Activated CD4-positive, alpha-beta memory T cell treated with anti-CD3 and anti-CD28 coated beads for 36 hours (primary cell): ENCODE data around the gene SNRNP200. TPM values are rescaled to one million over a fixed set of nuclear protein-coding genes. Genes with fewer than 3 reads are reported as not detected.

Experiments
- CTCF ChIA-PET: fragments of 350-600 bp; sonication (Branson Sonifier 250); formaldehyde crosslinking; loops from one replicate; lab custom pipeline; 2021; ENCODE audit warnings: antibody characterized with exemption, inconsistent platforms; lab: Charles Lee
- POLR2A ChIA-PET: fragments of 350-600 bp; sonication (Branson Sonifier 250); formaldehyde crosslinking; loops from one replicate; lab custom pipeline; 2021; ENCODE audit warnings: antibody characterized with exemption; lab: Charles Lee
- DNase-seq: peaks from one replicate; pipeline ENCODE4 v3.0.0-alpha.2; 2020
- H3K27ac Mint-ChIP-seq: one replicate; pipeline ENCODE4 v1.8.0; 2021; ENCODE audit warnings: mixed read lengths
- H3K27me3 Mint-ChIP-seq: one replicate; pipeline ENCODE4 v1.8.0; 2021; ENCODE audit warnings: mixed read lengths
- H3K36me3 Mint-ChIP-seq: one replicate; pipeline ENCODE4 v1.8.0; 2021; ENCODE audit warnings: mixed read lengths
- H3K4me1 Mint-ChIP-seq: one replicate; pipeline ENCODE4 v1.8.0; 2021; ENCODE audit warnings: low read depth, mixed read lengths
- H3K4me3 Mint-ChIP-seq: one replicate; pipeline ENCODE4 v1.8.0; 2021; ENCODE audit warnings: mild to moderate bottlenecking, mixed read lengths
- H3K9me3 Mint-ChIP-seq: one replicate; pipeline ENCODE4 v1.8.0; 2021; ENCODE audit warnings: mixed read lengths
- intact Hi-C: fragments of 100-400 bp; cut with micrococcal nuclease; formaldehyde crosslinking; loops from one replicate; pipeline ENCODE4 v1.15.1; 2023
- total RNA-seq, 2 experiments: library from RNA; stranded (reverse); gene quantifications; one replicate each; pipeline ENCODE4 v1.2.3, GENCODE V29; 2021

Gene SNRNP200
- total RNA-seq, 2 experiments from 2014 or later = 165 to 175 TPM

DNA sequence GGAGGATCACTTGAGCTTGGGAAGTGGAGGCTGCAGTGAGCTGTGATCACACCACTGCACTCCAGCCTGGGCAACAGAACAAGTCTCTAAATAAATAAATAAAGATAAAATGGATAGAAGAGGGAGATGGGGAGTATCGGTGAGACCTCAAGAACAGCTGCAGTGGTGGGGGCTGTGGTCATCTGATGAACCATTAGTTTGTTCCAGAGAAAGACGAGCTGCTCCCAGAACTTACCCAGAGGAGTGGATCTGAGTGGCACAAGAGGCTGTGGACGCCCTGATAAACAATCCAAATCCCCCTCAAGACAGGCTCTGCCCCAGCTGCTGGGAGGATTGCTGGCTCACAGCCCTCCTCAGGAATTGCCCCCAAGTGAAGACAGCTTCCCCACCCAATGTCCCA is 66.3 kb downstream of the SNRNP200 start:
- H3K27ac Mint-ChIP-seq = no peak overlapping the region
- no peaks in the 10 kb centered on the region for H3K36me3 Mint-ChIP-seq
- intact Hi-C loops = no loop called here
- no peak overlapping the region for H3K4me3 Mint-ChIP-seq
- ChIA-PET POLR2A (interaction anchor here (4.3 kb wide), 1 partner anchor 30 kb away, joined by 24 read pairs; the partner anchor contains the start of gene STARD7), CTCF (interaction anchor here (1.2 kb wide), 1 partner anchor 27 kb away, joined by 3 read pairs; the partner anchor contains the start of genes CIAO1 and TMEM127)
- H3K4me1 Mint-ChIP-seq = peaks cover 25% of the 10 kb centered on the region
- H3K27me3 Mint-ChIP-seq = no peaks in the 10 kb centered on the region
- DNase-seq = no peak
- H3K9me3 Mint-ChIP-seq = no peaks in the 10 kb centered on the region

DNA sequence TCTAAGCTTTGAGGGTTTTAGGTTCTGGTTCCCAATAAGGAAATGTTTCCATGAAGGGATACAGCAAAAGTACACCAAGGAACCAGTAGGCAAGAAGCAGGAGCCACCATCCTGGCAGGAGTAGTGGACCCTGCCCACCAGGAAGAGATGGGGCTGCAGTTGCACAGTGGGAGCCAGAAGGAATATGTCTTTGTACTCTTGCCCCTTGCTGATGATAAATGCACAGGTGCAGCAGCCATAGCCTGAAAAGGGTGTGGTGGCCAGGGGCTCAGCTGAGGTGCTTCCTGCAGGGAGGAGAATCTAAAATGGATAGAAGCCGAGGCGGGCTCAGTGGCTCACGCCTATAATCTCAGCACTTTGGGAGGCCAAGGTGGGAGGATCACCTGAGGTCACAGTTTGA is 67.1 kb downstream of the SNRNP200 start:
- CTCF ChIA-PET = interaction anchor here (0.7 kb wide), 1 partner anchor 64 kb away, joined by 4 read pairs; no protein-coding TSS in a partner anchor
- POLR2A ChIA-PET = no interaction called here
- no peak overlapping the region for H3K27ac Mint-ChIP-seq
- no peaks in the 10 kb centered on the region for H3K36me3 Mint-ChIP-seq
- H3K27me3 Mint-ChIP-seq = no peaks in the 10 kb centered on the region
- H3K4me3 Mint-ChIP-seq = no peak overlapping the region
- no peak for DNase-seq
- no peaks in the 10 kb centered on the region for H3K9me3 Mint-ChIP-seq
- H3K4me1 Mint-ChIP-seq = peaks cover 25% of the 10 kb centered on the region
- intact Hi-C loops = no loop called here

DNA sequence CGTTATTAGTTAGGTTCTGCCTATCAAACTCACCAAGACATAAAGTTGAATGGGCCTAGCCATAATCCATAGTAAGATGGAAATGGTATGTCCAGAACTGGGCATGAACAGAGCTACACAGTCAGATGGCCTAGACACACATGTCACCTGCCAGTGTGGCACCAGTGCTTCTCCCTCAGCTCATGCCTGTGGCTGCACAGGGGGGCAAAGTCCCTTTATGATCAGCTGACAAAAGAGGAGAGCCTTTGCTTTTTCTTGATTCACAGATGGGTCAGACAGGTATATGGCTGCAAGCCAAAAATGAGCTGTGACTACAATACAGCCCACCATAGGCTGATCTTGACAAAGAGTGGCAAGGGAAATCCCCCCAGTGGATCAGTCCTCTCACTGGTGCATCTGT is 68.5 kb downstream of the SNRNP200 start:
- CTCF ChIA-PET = interaction anchor here (0.9 to 1.0 kb wide), 2 partner anchors 170 to 244 kb away, joined by 3 to 4 read pairs; no protein-coding TSS in a partner anchor
- intact Hi-C loops = no loop called here
- Mint-ChIP-seq H3K4me3 (no peak overlapping the region), H3K36me3 (no peaks in the 10 kb centered on the region), H3K9me3 (no peaks in the 10 kb centered on the region), H3K4me1 (peaks cover 13% of the 10 kb centered on the region), H3K27me3 (no peaks in the 10 kb centered on the region), H3K27ac (no peak overlapping the region)
- no peak for DNase-seq
- POLR2A ChIA-PET = interaction anchor here (0.8 kb wide), 1 partner anchor 27 kb away, joined by 3 read pairs; no protein-coding TSS in a partner anchor

DNA sequence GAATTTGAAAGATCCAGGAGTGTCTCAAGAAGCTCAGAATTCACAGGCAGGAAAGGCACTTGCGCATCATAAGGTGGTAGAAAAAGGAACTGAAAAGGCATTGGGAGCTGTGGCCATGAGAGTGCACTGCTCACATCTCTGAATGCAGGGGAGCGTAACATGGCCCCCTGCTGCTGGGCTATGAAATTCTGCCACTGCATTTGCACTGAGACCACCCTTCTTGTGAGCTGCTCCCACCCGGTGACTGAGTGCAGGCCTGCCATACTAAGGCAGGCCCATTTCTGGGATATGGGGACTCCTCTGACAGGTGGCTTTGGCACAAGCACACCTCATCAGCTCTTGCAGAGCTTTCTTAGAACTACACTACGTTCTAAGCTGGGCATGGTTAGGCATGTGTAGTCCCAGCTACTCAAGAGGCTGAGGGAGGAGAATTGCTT is 71.4 kb downstream of the SNRNP200 start:
- intact Hi-C loops = no loop called here

DNA sequence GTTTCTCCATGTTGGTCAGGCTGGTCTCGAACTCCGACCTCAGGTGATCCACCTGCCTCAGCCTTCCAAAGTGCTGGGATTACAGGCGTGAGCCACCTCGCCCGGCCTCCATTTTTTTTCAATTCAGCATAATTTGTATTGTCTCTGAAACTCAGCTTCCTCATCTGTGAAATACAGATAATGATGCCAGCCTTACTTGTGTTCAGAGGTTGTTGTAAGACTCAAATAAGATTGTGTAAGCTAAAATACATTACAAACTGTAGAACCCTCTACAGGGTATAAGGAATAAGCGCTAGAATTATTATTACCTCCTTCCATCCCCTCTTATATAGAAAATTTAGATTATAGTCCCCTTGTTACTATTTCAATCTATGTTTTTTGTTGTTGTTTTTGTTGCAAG is 71.9 kb downstream of the SNRNP200 start:
- no peaks in the 10 kb centered on the region for H3K27me3 Mint-ChIP-seq
- no peaks in the 10 kb centered on the region for H3K9me3 Mint-ChIP-seq
- no peak overlapping the region for H3K27ac Mint-ChIP-seq
- DNase-seq = no peak
- no peaks in the 10 kb centered on the region for H3K4me1 Mint-ChIP-seq
- peaks cover 5% of the 10 kb centered on the region for H3K36me3 Mint-ChIP-seq
- intact Hi-C loops = no loop called here
- ChIA-PET POLR2A (no interaction called here), CTCF (interaction anchor here (0.9 to 1.7 kb wide), 2 partner anchors 34 to 59 kb away, joined by 3 to 6 read pairs; no protein-coding TSS in a partner anchor)
- H3K4me3 Mint-ChIP-seq = no peak overlapping the region

More for the DNA sequence above, 71.4 kb downstream of the SNRNP200 start:
- no peaks in the 10 kb centered on the region for H3K27me3 Mint-ChIP-seq
- CTCF ChIA-PET = interaction anchor here (0.5 to 1.7 kb wide), 3 partner anchors 22 to 117 kb away, joined by 3 to 6 read pairs (median 3); no protein-coding TSS in a partner anchor
- DNase-seq = no peak
- no peak overlapping the region for H3K4me3 Mint-ChIP-seq
- no peak overlapping the region for H3K27ac Mint-ChIP-seq
- H3K4me1 Mint-ChIP-seq = no peaks in the 10 kb centered on the region
- peaks cover 4% of the 10 kb centered on the region for H3K36me3 Mint-ChIP-seq
- no peaks in the 10 kb centered on the region for H3K9me3 Mint-ChIP-seq
- POLR2A ChIA-PET = no interaction called here

DNA sequence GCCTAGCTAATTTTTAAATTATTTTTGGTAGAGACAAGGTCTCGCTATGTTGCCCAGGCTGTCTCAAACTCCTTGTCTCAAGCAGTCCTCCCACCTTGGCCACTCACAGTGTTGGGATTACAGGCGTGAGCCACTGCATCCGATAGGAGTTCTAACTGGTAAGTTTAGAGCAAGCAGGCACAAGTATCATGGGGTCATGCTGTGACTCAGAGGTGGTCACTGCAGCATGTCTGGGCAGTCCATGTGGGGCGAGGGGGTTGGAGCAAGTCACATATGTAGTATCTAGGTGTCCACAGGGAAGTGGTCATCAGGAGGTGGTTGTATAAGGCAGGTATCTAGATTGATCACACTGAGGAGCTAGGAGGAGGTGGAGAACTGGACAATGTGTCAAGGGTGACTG is 74.0 kb downstream of the SNRNP200 start:
- DNase-seq = no peak
- intact Hi-C loops = no loop called here
- Mint-ChIP-seq H3K9me3 (no peaks in the 10 kb centered on the region), H3K27me3 (no peaks in the 10 kb centered on the region), H3K27ac (no peak overlapping the region), H3K4me3 (no peak overlapping the region), H3K36me3 (peaks cover 5% of the 10 kb centered on the region), H3K4me1 (no peaks in the 10 kb centered on the region)
- ChIA-PET POLR2A (no interaction called here), CTCF (interaction anchor here (0.6 kb wide), 1 partner anchor 36 kb away, joined by 3 read pairs; no protein-coding TSS in a partner anchor)

DNA sequence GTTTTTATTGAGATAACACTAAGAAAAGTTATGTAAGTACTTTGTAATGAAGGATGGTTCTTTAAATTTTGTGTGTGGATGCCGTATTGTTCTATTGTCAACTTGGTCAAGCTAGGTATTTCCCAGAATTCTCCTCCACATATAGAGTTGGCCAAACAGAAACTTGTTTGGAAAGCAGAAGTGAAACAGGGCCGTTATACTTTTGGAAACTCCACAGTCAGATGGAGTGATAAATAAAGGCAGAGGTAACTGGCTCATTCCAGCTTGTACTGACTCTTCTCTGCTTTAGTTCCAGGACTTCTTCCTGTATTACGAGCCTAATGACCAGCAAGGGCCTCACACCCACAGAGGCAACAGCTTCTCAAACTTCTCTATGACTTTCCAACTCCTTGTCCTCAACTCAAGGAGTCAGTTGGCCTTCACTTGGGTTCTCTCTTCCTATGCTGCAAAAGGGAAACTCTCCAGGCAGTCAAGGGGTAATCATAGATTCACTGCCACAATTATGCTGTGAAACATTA is 80.3 kb downstream of the SNRNP200 start:
- H3K27ac Mint-ChIP-seq = no peak overlapping the region
- intact Hi-C loops = no loop called here
- CTCF ChIA-PET = no interaction called here

More for the DNA sequence above, 80.3 kb downstream of the SNRNP200 start:
- H3K9me3 Mint-ChIP-seq = no peaks in the 10 kb centered on the region
- no peak for DNase-seq
- peaks cover 9% of the 10 kb centered on the region for H3K4me1 Mint-ChIP-seq
- H3K36me3 Mint-ChIP-seq = peaks cover 5% of the 10 kb centered on the region
- H3K4me3 Mint-ChIP-seq = no peak overlapping the region
- H3K27me3 Mint-ChIP-seq = no peaks in the 10 kb centered on the region
- POLR2A ChIA-PET = no interaction called here

Other genes starting within 250 kb of the SNRNP200 start
- gene ADRA2B, start 189.0 kb downstream of the SNRNP200 start, total RNA-seq = under 1 TPM; 0.21 to 0.36 TPM
- gene ASTL, start 167.0 kb downstream of the SNRNP200 start, total RNA-seq = 1 to 10 TPM; 1.8 to 2.4 TPM
- 100 to 1,000 TPM; 522 to 539 TPM for gene DUSP2, start 160.1 kb downstream of the SNRNP200 start, total RNA-seq
- gene STARD7, start 96.7 kb downstream of the SNRNP200 start, total RNA-seq = 100 to 1,000 TPM; 173 to 181 TPM
- gene TMEM127, start 39.5 kb downstream of the SNRNP200 start, total RNA-seq = 10 to 100 TPM; 19.3 to 22.2 TPM
- 10 to 100 TPM; 86.6 to 87.1 TPM for gene CIAO1, start 39.3 kb downstream of the SNRNP200 start, total RNA-seq
- gene ITPRIPL1, start 19.8 kb upstream of the SNRNP200 start, total RNA-seq = 10 to 100 TPM; 30.2 TPM
- 10 to 100 TPM; 96.9 to 98.8 TPM for gene NCAPH, start 30.2 kb upstream of the SNRNP200 start, total RNA-seq
- 1 to 10 TPM in 1 of 2 experiments, under 1 TPM in 1; 0.87 to 1.1 TPM for gene NEURL3, start 199.8 kb upstream of the SNRNP200 start, total RNA-seq
- 100 to 1,000 TPM; 260 to 266 TPM for gene ARID5A, start 231.2 kb upstream of the SNRNP200 start, total RNA-seq